ENCODE results near the gene RNF208.

- TF ChIP-seq CTCF (IDR thresholded peaks at IDR 0.05; ENCODE audit: insufficient read depth, low read length, poor library complexity, severe bottlenecking) = no peak
- TF ChIP-seq EZH2phosphoT487 (conservative IDR thresholded peaks at IDR 0.05; ENCODE audit: low read length) = no peak
Observed at GRCh38 chr9:137240841-137241489, 18.9 kb upstream of the RNF208 start, which contains the start of gene TUBB4B.
